Measurements from ENCODE around the gene KIF5C. TPM values are rescaled to one million over a fixed set of nuclear protein-coding genes. Genes with fewer than 3 reads are reported as not detected.
"Not testable (repeated sequence)": the region's sequence is repeated elsewhere in the genome, so short reads cannot be mapped to it uniquely, and the experiment has no call there.

The KIF5C gene
- total RNA-seq (2014; rRNA removed; shearing (Covaris generic)) = 0.11 TPM in 1 of 2 replicates, not detected in the other

- no peaks in the 10 kb centered on the region for H3K9me3 ChIP-seq (replicated peaks)
- DNase-seq (ENCODE audit: low read depth in 1 of 2, low spot score in 2 of 2) = peak; percentile 25 to 75
- H3K4me1 ChIP-seq (replicated peaks) = no peaks in the 10 kb centered on the region
- no peak within 1 kb of the TSS for H3K27ac ChIP-seq
- H3K27me3 ChIP-seq (replicated peaks) = peaks cover 57% of the 10 kb centered on the region
- H3K36me3 ChIP-seq = no peaks in the 10 kb centered on the region
- H3K4me3 ChIP-seq = no peak within 1 kb of the TSS
Observed at GRCh38 chr2:148874868-148875341, at the start of gene KIF5C. Gene KIF5C (plus strand): TSS chr2:148875227. CDS start chr2:148875618, 391 bp downstream.

GRCh38 chr2:148826791-148827190 lies 48.2 kb upstream of the KIF5C start:
- Histone ChIP-seq H3K27ac (no peak overlapping the region), H3K9me3 (replicated peaks) (peaks cover 2% of the 10 kb centered on the region; the same call in 1 of the 2 replicates), H3K36me3 (no peaks in the 10 kb centered on the region), H3K4me1 (replicated peaks) (no peaks in the 10 kb centered on the region), H3K27me3 (replicated peaks) (no peaks in the 10 kb centered on the region), H3K4me3 (no peak overlapping the region)
- no peak for DNase-seq (ENCODE audit: low read depth in 1 of 2, low spot score in 2 of 2)

GRCh38 chr2:148828941-148829340 lies 46.1 kb upstream of the KIF5C start:
- no peak overlapping the region for H3K4me3 ChIP-seq
- H3K27me3 ChIP-seq (replicated peaks) = no peaks in the 10 kb centered on the region
- DNase-seq (ENCODE audit: low read depth in 1 of 2, low spot score in 2 of 2) = no peak
- H3K9me3 ChIP-seq (replicated peaks) = peaks cover 2% of the 10 kb centered on the region; the same call in 1 of the 2 replicates
- H3K36me3 ChIP-seq = no peaks in the 10 kb centered on the region
- no peaks in the 10 kb centered on the region for H3K4me1 ChIP-seq (replicated peaks)
- H3K27ac ChIP-seq = no peak overlapping the region

GRCh38 chr2:148829618-148830017 lies 45.4 kb upstream of the KIF5C start:
- H3K9me3 ChIP-seq (replicated peaks) = peaks cover 2% of the 10 kb centered on the region; the same call in 1 of the 2 replicates
- H3K27ac ChIP-seq = no peak overlapping the region
- no peaks in the 10 kb centered on the region for H3K27me3 ChIP-seq (replicated peaks)
- no peak overlapping the region for H3K4me3 ChIP-seq
- no peak for DNase-seq (ENCODE audit: low read depth in 1 of 2, low spot score in 2 of 2)
- H3K4me1 ChIP-seq (replicated peaks) = no peaks in the 10 kb centered on the region
- no peaks in the 10 kb centered on the region for H3K36me3 ChIP-seq

- no peak overlapping the region for H3K4me3 ChIP-seq
- H3K27me3 ChIP-seq (replicated peaks) = no peaks in the 10 kb centered on the region; the same call in 1 of the 2 replicates
- DNase-seq (ENCODE audit: low read depth in 1 of 2, low spot score in 2 of 2) = no peak
- no peak overlapping the region for H3K27ac ChIP-seq
- H3K36me3 ChIP-seq = no peaks in the 10 kb centered on the region
- no peaks in the 10 kb centered on the region for H3K4me1 ChIP-seq (replicated peaks)
- H3K9me3 ChIP-seq (replicated peaks) = no peaks in the 10 kb centered on the region
Observed at GRCh38 chr2:148832637-148833036, 42.4 kb upstream of the KIF5C start.

- H3K27me3 ChIP-seq (replicated peaks) = no peaks in the 10 kb centered on the region
- no peak overlapping the region for H3K4me3 ChIP-seq
- no peaks in the 10 kb centered on the region for H3K9me3 ChIP-seq (replicated peaks)
- H3K4me1 ChIP-seq (replicated peaks) = no peaks in the 10 kb centered on the region
- H3K27ac ChIP-seq = no peak overlapping the region
- H3K36me3 ChIP-seq = no peaks in the 10 kb centered on the region
- DNase-seq (ENCODE audit: low read depth in 1 of 2, low spot score in 2 of 2) = no peak
Observed at GRCh38 chr2:148842050-148842449, 33.0 kb upstream of the KIF5C start.

- no peaks in the 10 kb centered on the region for H3K4me1 ChIP-seq (replicated peaks)
- no peaks in the 10 kb centered on the region for H3K9me3 ChIP-seq (replicated peaks)
- peaks cover 7% of the 10 kb centered on the region; the same call in 1 of the 2 replicates for H3K27me3 ChIP-seq (replicated peaks)
- H3K4me3 ChIP-seq = no peak overlapping the region
- DNase-seq (ENCODE audit: low read depth in 1 of 2, low spot score in 2 of 2) = no peak
- H3K27ac ChIP-seq = no peak overlapping the region
- no peaks in the 10 kb centered on the region for H3K36me3 ChIP-seq
Observed at GRCh38 chr2:148848146-148848545, 26.9 kb upstream of the KIF5C start.

- Histone ChIP-seq H3K27me3 (replicated peaks) (peaks cover 7% of the 10 kb centered on the region; the same call in 1 of the 2 replicates), H3K4me3 (no peak overlapping the region), H3K36me3 (no peaks in the 10 kb centered on the region), H3K4me1 (replicated peaks) (no peaks in the 10 kb centered on the region), H3K9me3 (replicated peaks) (no peaks in the 10 kb centered on the region), H3K27ac (no peak overlapping the region)
- DNase-seq (ENCODE audit: low read depth in 1 of 2, low spot score in 2 of 2) = no peak
Observed at GRCh38 chr2:148853458-148853857, 21.6 kb upstream of the KIF5C start.

- Histone ChIP-seq H3K9me3 (replicated peaks) (no peaks in the 10 kb centered on the region), H3K27me3 (replicated peaks) (peaks cover 5% of the 10 kb centered on the region), H3K27ac (no peak overlapping the region), H3K4me3 (no peak overlapping the region), H3K4me1 (replicated peaks) (no peaks in the 10 kb centered on the region), H3K36me3 (no peaks in the 10 kb centered on the region)
- DNase-seq (ENCODE audit: low read depth in 1 of 2, low spot score in 2 of 2) = no peak
Observed at GRCh38 chr2:148860037-148860436, 15.0 kb upstream of the KIF5C start.

- H3K36me3 ChIP-seq = no peaks in the 10 kb centered on the region
- no peak overlapping the region for H3K4me3 ChIP-seq
- H3K27me3 ChIP-seq (replicated peaks) = peaks cover 5% of the 10 kb centered on the region
- H3K4me1 ChIP-seq (replicated peaks) = no peaks in the 10 kb centered on the region
- no peak for DNase-seq (ENCODE audit: low read depth in 1 of 2, low spot score in 2 of 2)
- no peaks in the 10 kb centered on the region for H3K9me3 ChIP-seq (replicated peaks)
- H3K27ac ChIP-seq = no peak overlapping the region
Observed at GRCh38 chr2:148861367-148861766, 13.7 kb upstream of the KIF5C start.

GRCh38 chr2:148862478-148862877 lies 12.5 kb upstream of the KIF5C start:
- H3K4me1 ChIP-seq (replicated peaks); DNase-seq (ENCODE audit: low read depth in 1 of 2, low spot score in 2 of 2); H3K4me3 ChIP-seq; H3K27ac ChIP-seq; H3K36me3 ChIP-seq; H3K9me3 ChIP-seq (replicated peaks); H3K27me3 ChIP-seq (replicated peaks): not testable (repeated sequence)

- H3K4me3 ChIP-seq = no peak overlapping the region
- H3K36me3 ChIP-seq = no peaks in the 10 kb centered on the region
- DNase-seq (ENCODE audit: low read depth in 1 of 2, low spot score in 2 of 2) = no peak
- H3K4me1 ChIP-seq (replicated peaks) = no peaks in the 10 kb centered on the region
- no peaks in the 10 kb centered on the region for H3K9me3 ChIP-seq (replicated peaks)
- H3K27me3 ChIP-seq (replicated peaks) = no peaks in the 10 kb centered on the region; the same call in 1 of the 2 replicates
- H3K27ac ChIP-seq = no peak overlapping the region
Observed at GRCh38 chr2:148865512-148865911, 9.5 kb upstream of the KIF5C start.

- Histone ChIP-seq H3K36me3 (no peaks in the 10 kb centered on the region), H3K4me3 (no peak overlapping the region), H3K27me3 (replicated peaks) (no peaks in the 10 kb centered on the region; the same call in 1 of the 2 replicates), H3K9me3 (replicated peaks) (no peaks in the 10 kb centered on the region), H3K4me1 (replicated peaks) (no peaks in the 10 kb centered on the region), H3K27ac (no peak overlapping the region)
- DNase-seq (ENCODE audit: low read depth in 1 of 2, low spot score in 2 of 2) = no peak
Observed at GRCh38 chr2:148866091-148866490, 8.9 kb upstream of the KIF5C start.

- Histone ChIP-seq H3K4me1 (replicated peaks) (no peaks in the 10 kb centered on the region), H3K27me3 (replicated peaks) (no peaks in the 10 kb centered on the region; the same call in 1 of the 2 replicates), H3K9me3 (replicated peaks) (no peaks in the 10 kb centered on the region), H3K36me3 (no peaks in the 10 kb centered on the region), H3K27ac (no peak overlapping the region), H3K4me3 (no peak overlapping the region)
- DNase-seq (ENCODE audit: low read depth in 1 of 2, low spot score in 2 of 2) = no peak
Observed at GRCh38 chr2:148867079-148867769, 7.8 kb upstream of the KIF5C start.

Data from SJSA1 (cell line).